Measurements from ENCODE around the gene MAT2A. TPM values are rescaled to one million over a fixed set of nuclear protein-coding genes. Genes with fewer than 3 reads are reported as not detected.

MAT2A gene
- total RNA-seq, 1 experiment from 2014 or later, result 250 TPM

GRCh38 chr2:85545780-85546240 is 6.8 kb downstream of the MAT2A start:
- Mint-ChIP-seq H3K4me1 (ENCODE audit: low read depth, unreplicated experiment) (peaks cover 20% of the 10 kb centered on the region), H3K36me3 (ENCODE audit: insufficient read depth, unreplicated experiment) (peaks cover 98% of the 10 kb centered on the region), H3K9me3 (ENCODE audit: unreplicated experiment) (no peaks in the 10 kb centered on the region), H3K27me3 (ENCODE audit: insufficient read depth, unreplicated experiment) (no peaks in the 10 kb centered on the region), H3K4me3 (ENCODE audit: unreplicated experiment) (no peak overlapping the region), H3K27ac (ENCODE audit: unreplicated experiment) (peak overlapping the region; percentile 37)
- no peaks in the 10 kb centered on the region; the same call in none of the 2 replicates for H3K4me1 ChIP-seq
- no peaks in the 10 kb centered on the region for H3K27me3 ChIP-seq (replicated peaks; ENCODE audit: control insufficient read depth, insufficient read depth, low read length)
- TF ChIP-seq CTCF (IDR thresholded peaks at IDR 0.05; ENCODE audit: insufficient read depth in 1 of 2, low read depth in 1 of 2, low read length in 1 of 2, severe bottlenecking in 1 of 2, unreplicated experiment in 1 of 2), result no peak
- ChIA-PET POLR2A (interaction anchor here (1.8 kb wide), 1 partner anchor 127 kb away, joined by 8 read pairs; the partner anchor contains the start of gene SH2D6), CTCF (interaction anchor here (1.6 kb wide), 1 partner anchor 124 kb away, joined by 5 read pairs; no protein-coding TSS in a partner anchor)
- intact Hi-C loops (cut with micrococcal nuclease; ENCODE audit: unreplicated experiment), result no loop called here
- no peak overlapping the region for H3K4me3 ChIP-seq (ENCODE audit: low read depth, low read length)
- H3K9me3 ChIP-seq, result no peaks in the 10 kb centered on the region
- H3K36me3 ChIP-seq (ENCODE audit: control insufficient read depth, insufficient read depth, low read length), result peaks cover 5% of the 10 kb centered on the region
- BruUV-seq (replicated peaks), result no TSS peak
- no peak for DNase-seq

GRCh38 chr2:85547089-85547858 is 8.3 kb downstream of the MAT2A start:
- no peak for DNase-seq
- Histone ChIP-seq H3K27me3 (replicated peaks; ENCODE audit: control insufficient read depth, insufficient read depth, low read length) (no peaks in the 10 kb centered on the region), H3K9me3 (no peaks in the 10 kb centered on the region), H3K4me1 (no peaks in the 10 kb centered on the region), H3K36me3 (ENCODE audit: control insufficient read depth, insufficient read depth, low read length) (peaks cover 7% of the 10 kb centered on the region; the same call in 1 of the 2 replicates), H3K4me3 (ENCODE audit: low read depth, low read length) (no peak overlapping the region)
- Mint-ChIP-seq H3K4me3 (ENCODE audit: unreplicated experiment) (no peak overlapping the region), H3K36me3 (ENCODE audit: insufficient read depth, unreplicated experiment) (peaks cover 98% of the 10 kb centered on the region), H3K27ac (ENCODE audit: unreplicated experiment) (peak overlapping the region; percentile 37), H3K27me3 (ENCODE audit: insufficient read depth, unreplicated experiment) (no peaks in the 10 kb centered on the region), H3K4me1 (ENCODE audit: low read depth, unreplicated experiment) (peaks cover 17% of the 10 kb centered on the region), H3K9me3 (ENCODE audit: unreplicated experiment) (no peaks in the 10 kb centered on the region)
- no TSS peak for BruUV-seq (replicated peaks)
- no peak for TF ChIP-seq CTCF (IDR thresholded peaks at IDR 0.05; ENCODE audit: insufficient read depth in 1 of 2, low read depth in 1 of 2, low read length in 1 of 2, severe bottlenecking in 1 of 2, unreplicated experiment in 1 of 2)
- ChIA-PET POLR2A (interaction anchor here (1.6 kb wide), 1 partner anchor 14 kb away, joined by 5 read pairs; the partner anchor contains the start of gene GGCX), CTCF (interaction anchor here (1.6 to 2.2 kb wide), 2 partner anchors 126 kb away, joined by 5 to 8 read pairs; no protein-coding TSS in a partner anchor)
- intact Hi-C loops (cut with micrococcal nuclease; ENCODE audit: unreplicated experiment), result no loop called here

- H3K27ac Mint-ChIP-seq (ENCODE audit: unreplicated experiment), result peak overlapping the region; percentile 10
Observed at GRCh38 chr2:85547859-85548607, 9.1 kb downstream of the MAT2A start.

More at GRCh38 chr2:85547859-85548607, 9.1 kb downstream of the MAT2A start:
- TF ChIP-seq CTCF (IDR thresholded peaks at IDR 0.05; ENCODE audit: insufficient read depth in 1 of 2, low read depth in 1 of 2, low read length in 1 of 2, severe bottlenecking in 1 of 2, unreplicated experiment in 1 of 2), result no peak
- peaks cover 12% of the 10 kb centered on the region for H3K4me1 Mint-ChIP-seq (ENCODE audit: low read depth, unreplicated experiment)
- no peak for DNase-seq
- H3K36me3 Mint-ChIP-seq (ENCODE audit: insufficient read depth, unreplicated experiment), result peaks cover 95% of the 10 kb centered on the region
- POLR2A ChIA-PET, result interaction anchor here (0.8 to 1.6 kb wide), 2 partner anchors 9 to 13 kb away, joined by 4 to 5 read pairs; partner anchors contain the start of genes GGCX and MAT2A
- no peak overlapping the region for H3K4me3 Mint-ChIP-seq (ENCODE audit: unreplicated experiment)
- H3K27me3 ChIP-seq (replicated peaks; ENCODE audit: control insufficient read depth, insufficient read depth, low read length), result no peaks in the 10 kb centered on the region
- H3K9me3 Mint-ChIP-seq (ENCODE audit: unreplicated experiment), result no peaks in the 10 kb centered on the region
- H3K27me3 Mint-ChIP-seq (ENCODE audit: insufficient read depth, unreplicated experiment), result no peaks in the 10 kb centered on the region
- no peaks in the 10 kb centered on the region for H3K9me3 ChIP-seq
- H3K4me1 ChIP-seq, result no peaks in the 10 kb centered on the region
- intact Hi-C loops (cut with micrococcal nuclease; ENCODE audit: unreplicated experiment), result no loop called here
- H3K36me3 ChIP-seq (ENCODE audit: control insufficient read depth, insufficient read depth, low read length), result peaks cover 5% of the 10 kb centered on the region; the same call in 1 of the 2 replicates
- CTCF ChIA-PET, result interaction anchor here (0.6 to 2.2 kb wide), 3 partner anchors 8 to 127 kb away, joined by 3 to 8 read pairs (median 4); partner anchors contain the start of gene VAMP8
- BruUV-seq (replicated peaks), result no TSS peak
- no peak overlapping the region for H3K4me3 ChIP-seq (ENCODE audit: low read depth, low read length)

Measured in Caco-2 (cell line).